Lower leg skin (tissue), 4 donors: ENCODE data around the gene KLC4. TPM values are rescaled to one million over a fixed set of nuclear protein-coding genes. Genes with fewer than 3 reads are reported as not detected.

Experiments used
- DNase-seq, 2 donors: peaks; one replicate each; pipeline ENCODE4 v3.0.0-alpha.2; 2019; ENCODE audit warnings: low spot score in 2 of 2
- H3K4me3 ChIP-seq: fragments of 200-600 bp; sonication (generic); 2 replicates; pipeline ENCODE4 v1.5.1; 2017; ENCODE audit warnings: mild to moderate bottlenecking, low read depth; ENCODE audit not compliant: poor library complexity, severe bottlenecking
- CTCF ChIP-seq, 3 donors: fragments of 450-650 bp; IDR thresholded peaks; one replicate each; pipeline ENCODE4 v1.5.1; 2016; ENCODE audit warnings: antibody characterized with exemption in 3 of 3, mild to moderate bottlenecking in 3 of 3, moderate library complexity in 2 of 3
- POLR2A ChIP-seq, 2 donors: fragments of 450-650 bp; IDR thresholded peaks; one replicate each; pipeline ENCODE4 v1.6.1; 2016 to 2017; ENCODE audit warnings: antibody characterized with exemption in 2 of 2, mild to moderate bottlenecking in 1 of 2, moderate library complexity in 1 of 2
- WGBS, 2 donors: methylation state at CpG; one replicate each; pipeline ENCODE4 v1.1.5; 2018; 5-methylcytosine and 5-hydroxymethylcytosine counted together
- intact Hi-C: fragments of 100-400 bp; cut with DNase I; formaldehyde crosslinking; loops from one replicate; pipeline ENCODE4 v1.15.0; 2023; ENCODE audit warnings: low total_unique reads
- total RNA-seq, 4 donors: library from RNA; depleted of rRNA; stranded (reverse); fragments of >200 nt; gene quantifications; one replicate each; pipeline ENCODE4 v1.1.0, GENCODE V29; 2016

The KLC4 gene
- total RNA-seq, 4 donors from 2014 or later, result 18.0 to 25.7 (median 21.3) TPM

- intact Hi-C loops, result no loop called here
- no peak for DNase-seq
- 7 to 17% methylated on average over 14 to 33 of the region's 60 CpGs for WGBS, 2 donors
- TF ChIP-seq POLR2A (IDR thresholded peaks at IDR 0.05), result no peak
- TF ChIP-seq CTCF (IDR thresholded peaks at IDR 0.05), result no peak
- H3K4me3 ChIP-seq, result peak within 1 kb of the TSS; percentile 62
Measured at GRCh38 chr6:43075670-43076463, 16.4 kb downstream of the KLC4 start, which contains the start of gene PTK7. Gene PTK7, plus strand, starts transcription at chr6:43076314. Its CDS starts 175 bp downstream, at chr6:43076489.

DNA sequence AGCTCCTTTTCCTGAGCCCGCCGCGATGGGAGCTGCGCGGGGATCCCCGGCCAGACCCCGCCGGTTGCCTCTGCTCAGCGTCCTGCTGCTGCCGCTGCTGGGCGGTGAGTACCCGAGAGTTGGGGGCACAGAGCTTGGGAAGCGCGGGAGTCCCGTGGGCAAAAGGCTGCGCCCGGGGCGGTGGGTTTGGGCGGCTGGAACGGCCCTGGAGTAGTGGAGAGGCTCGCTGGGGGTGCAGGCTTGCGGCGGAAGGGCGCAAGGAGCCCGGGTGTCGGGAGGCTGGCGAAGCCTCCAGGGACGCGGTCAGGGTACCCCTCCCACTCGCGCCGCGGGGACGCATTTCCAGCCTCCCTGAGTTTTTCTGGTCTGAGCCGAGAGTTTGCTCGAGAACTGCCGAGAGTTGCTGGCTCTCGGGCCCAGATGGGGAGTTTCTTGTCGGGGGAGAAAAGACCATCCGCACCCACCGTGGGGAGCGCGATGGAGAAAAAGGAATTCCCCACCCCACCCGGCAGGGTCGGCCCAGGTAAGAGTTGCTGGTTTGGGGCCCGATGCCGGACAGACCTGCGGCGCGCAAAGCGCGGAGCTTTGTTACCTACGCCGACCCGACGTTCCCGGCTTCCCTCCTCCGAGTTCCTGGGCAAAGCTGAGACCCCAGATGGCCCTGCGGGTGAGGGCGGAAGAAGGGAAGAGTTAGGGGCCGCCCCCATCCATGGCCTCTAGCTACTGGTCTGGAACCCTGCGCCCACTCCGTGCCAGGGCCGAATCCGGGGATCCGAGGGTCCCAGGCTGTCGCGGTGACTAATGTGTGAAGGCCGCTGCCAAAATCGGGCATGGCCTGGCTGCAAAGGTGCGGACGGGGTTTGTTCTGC is 17.3 kb downstream of the KLC4 start:
- peak overlapping the region; percentile 62 for H3K4me3 ChIP-seq
- DNase-seq, result no peak
- intact Hi-C loops, result no loop called here
- WGBS, 2 donors, result 0 to 1% methylated on average over 55 of the region's 72 CpGs
- TF ChIP-seq POLR2A (IDR thresholded peaks at IDR 0.05) (no peak), CTCF (IDR thresholded peaks at IDR 0.05) (no peak)

GRCh38 chr6:43077333-43077809 is 17.9 kb downstream of the KLC4 start:
- intact Hi-C loops, result no loop called here
- 8 to 28% methylated on average over 8 of the region's 8 CpGs for WGBS, 2 donors
- no peak for DNase-seq
- TF ChIP-seq CTCF (IDR thresholded peaks at IDR 0.05), result no peak
- no peak for TF ChIP-seq POLR2A (IDR thresholded peaks at IDR 0.05)
- no peak overlapping the region for H3K4me3 ChIP-seq

GRCh38 chr6:43077981-43078511 is 18.6 kb downstream of the KLC4 start:
- 84 to 88% methylated on average over 6 of the region's 6 CpGs for WGBS, 2 donors
- H3K4me3 ChIP-seq, result no peak overlapping the region
- intact Hi-C loops, result no loop called here
- TF ChIP-seq POLR2A (IDR thresholded peaks at IDR 0.05) (no peak), CTCF (IDR thresholded peaks at IDR 0.05) (no peak)
- DNase-seq, result no peak

DNA sequence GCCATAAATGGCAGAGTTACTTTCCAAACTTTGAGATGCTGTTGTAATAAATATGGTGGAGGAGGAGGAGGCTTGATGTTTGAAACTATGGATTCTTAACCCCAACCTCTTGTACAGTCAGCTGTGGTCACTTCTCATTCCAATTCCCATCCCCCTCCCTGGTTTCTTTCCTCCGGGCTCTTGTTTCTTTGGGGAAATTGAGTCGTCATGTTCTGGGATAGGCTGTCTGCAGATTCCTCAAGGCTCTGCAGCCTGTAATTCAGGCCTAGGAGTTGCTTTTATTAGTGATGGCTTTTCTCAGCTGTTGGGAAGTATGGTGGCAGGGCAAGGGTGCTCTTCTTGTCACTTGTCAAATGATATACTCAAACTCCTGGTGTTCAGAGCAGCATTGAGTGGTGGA is 19.3 kb downstream of the KLC4 start:
- intact Hi-C loops, result no loop called here
- WGBS, 2 donors, result 74 to 89% methylated on average over 2 of the region's 2 CpGs
- no peak overlapping the region for H3K4me3 ChIP-seq
- TF ChIP-seq POLR2A (IDR thresholded peaks at IDR 0.05) (no peak), CTCF (IDR thresholded peaks at IDR 0.05) (no peak)
- DNase-seq, result no peak
